ENCODE measurements around the gene NEUROG2.
"Not testable (repeated sequence)": the region's sequence is repeated elsewhere in the genome, so short reads cannot be mapped to it uniquely, and the experiment has no call there.

NEUROG2 gene

GRCh38 chr4:112516066-112516470 lies at the start of gene NEUROG2:
Gene NEUROG2 (minus strand): TSS chr4:112516180. CDS start chr4:112515475, 705 bp downstream.
- no peak for DNase-seq (ENCODE audit: low spot score)

GRCh38 chr4:112564706-112565270 lies 48.8 kb upstream of the NEUROG2 start:
- no peak for DNase-seq (ENCODE audit: low spot score)

- DNase-seq (ENCODE audit: low spot score), result no peak
Observed at GRCh38 chr4:112563431-112564200, 47.6 kb upstream of the NEUROG2 start.

GRCh38 chr4:112562254-112562879 lies 46.4 kb upstream of the NEUROG2 start:
- no peak for DNase-seq (ENCODE audit: low spot score)

GRCh38 chr4:112560084-112560483 lies 44.1 kb upstream of the NEUROG2 start:
- peak; percentile 9 for DNase-seq (ENCODE audit: low spot score)

GRCh38 chr4:112559053-112559452 lies 43.1 kb upstream of the NEUROG2 start:
- DNase-seq (ENCODE audit: low spot score), result no peak

- DNase-seq (ENCODE audit: low spot score), result no peak
Observed at GRCh38 chr4:112557676-112558411, 41.9 kb upstream of the NEUROG2 start.

GRCh38 chr4:112554271-112554670 lies 38.3 kb upstream of the NEUROG2 start:
- not testable (repeated sequence) for DNase-seq (ENCODE audit: low spot score)

- no peak for DNase-seq (ENCODE audit: low spot score)
Observed at GRCh38 chr4:112552668-112553067, 36.7 kb upstream of the NEUROG2 start.

- no peak for DNase-seq (ENCODE audit: low spot score)
Observed at GRCh38 chr4:112550728-112551127, 34.7 kb upstream of the NEUROG2 start.

GRCh38 chr4:112546476-112546875 lies 30.5 kb upstream of the NEUROG2 start:
- DNase-seq (ENCODE audit: low spot score), result no peak

- DNase-seq (ENCODE audit: low spot score), result no peak
Observed at GRCh38 chr4:112545346-112545745, 29.4 kb upstream of the NEUROG2 start.

- no peak for DNase-seq (ENCODE audit: low spot score)
Observed at GRCh38 chr4:112540695-112541094, 24.7 kb upstream of the NEUROG2 start.

- DNase-seq (ENCODE audit: low spot score), result no peak
Observed at GRCh38 chr4:112536123-112536522, 20.1 kb upstream of the NEUROG2 start.

- DNase-seq (ENCODE audit: low spot score), result no peak
Observed at GRCh38 chr4:112532267-112532666, 16.3 kb upstream of the NEUROG2 start.

GRCh38 chr4:112531146-112531545 lies 15.2 kb upstream of the NEUROG2 start:
- no peak for DNase-seq (ENCODE audit: low spot score)

GRCh38 chr4:112526061-112526460 lies 10.1 kb upstream of the NEUROG2 start:
- no peak for DNase-seq (ENCODE audit: low spot score)

GRCh38 chr4:112523764-112524505 lies 8.0 kb upstream of the NEUROG2 start:
- DNase-seq (ENCODE audit: low spot score), result peak; percentile 91

GRCh38 chr4:112523008-112523721 lies 7.2 kb upstream of the NEUROG2 start:
- DNase-seq (ENCODE audit: low spot score), result peak; percentile 66

GRCh38 chr4:112522431-112522830 lies 6.5 kb upstream of the NEUROG2 start:
- DNase-seq (ENCODE audit: low spot score), result not testable (repeated sequence)
